ENCODE measurements around the gene ERMN.
"Not testable (repeated sequence)": the region's sequence is repeated elsewhere in the genome, so short reads cannot be mapped to it uniquely, and the experiment has no call there.

Gene ERMN, protein sequence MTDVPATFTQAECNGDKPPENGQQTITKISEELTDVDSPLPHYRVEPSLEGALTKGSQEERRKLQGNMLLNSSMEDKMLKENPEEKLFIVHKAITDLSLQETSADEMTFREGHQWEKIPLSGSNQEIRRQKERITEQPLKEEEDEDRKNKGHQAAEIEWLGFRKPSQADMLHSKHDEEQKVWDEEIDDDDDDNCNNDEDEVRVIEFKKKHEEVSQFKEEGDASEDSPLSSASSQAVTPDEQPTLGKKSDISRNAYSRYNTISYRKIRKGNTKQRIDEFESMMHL

DNA sequence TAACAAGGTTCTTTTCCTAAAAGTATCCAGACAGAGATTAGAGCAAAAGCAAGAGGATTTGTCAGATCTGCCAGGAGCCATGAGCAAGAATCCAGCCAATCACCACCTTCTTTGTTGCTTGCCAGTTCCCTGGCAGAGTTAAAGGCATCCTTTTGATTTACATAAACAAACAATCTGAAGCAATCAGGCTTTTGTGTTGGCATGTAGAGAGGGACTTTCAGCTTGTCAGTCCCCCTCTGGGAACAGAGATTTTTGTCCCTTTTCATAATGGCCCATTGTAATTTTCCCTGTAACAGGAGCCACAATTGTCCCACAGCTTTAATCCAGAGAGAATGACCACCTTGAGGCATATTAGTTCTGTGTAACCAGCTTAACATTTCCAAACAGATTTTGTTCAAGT, at the start of gene ERMN:
ERMN (minus strand) TSS at position 39 of the 400 bp plus-strand sequence. CDS start 182 bp downstream, outside the sequence.
- no peak for DNase-seq

DNA sequence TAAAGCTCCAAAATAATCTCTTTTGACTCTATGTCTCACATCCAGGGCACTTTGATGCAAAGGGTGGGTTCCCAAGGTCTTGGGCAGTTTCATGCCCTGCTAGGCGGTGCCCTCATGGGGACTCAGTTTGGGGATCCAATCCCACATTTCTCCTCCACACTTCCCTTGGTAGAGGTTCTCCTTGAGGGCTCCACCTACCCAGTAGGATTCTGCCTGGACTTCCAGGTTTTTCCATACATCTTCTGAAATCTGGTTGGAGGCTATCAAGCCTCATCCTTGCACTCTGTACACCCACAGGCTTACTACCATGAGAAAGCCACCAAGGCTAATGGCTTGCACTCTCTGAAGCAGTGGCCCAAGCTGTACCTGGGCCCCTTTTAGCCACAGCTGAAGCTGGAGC, 49.8 kb upstream of the ERMN start:
- no peak for DNase-seq

DNA sequence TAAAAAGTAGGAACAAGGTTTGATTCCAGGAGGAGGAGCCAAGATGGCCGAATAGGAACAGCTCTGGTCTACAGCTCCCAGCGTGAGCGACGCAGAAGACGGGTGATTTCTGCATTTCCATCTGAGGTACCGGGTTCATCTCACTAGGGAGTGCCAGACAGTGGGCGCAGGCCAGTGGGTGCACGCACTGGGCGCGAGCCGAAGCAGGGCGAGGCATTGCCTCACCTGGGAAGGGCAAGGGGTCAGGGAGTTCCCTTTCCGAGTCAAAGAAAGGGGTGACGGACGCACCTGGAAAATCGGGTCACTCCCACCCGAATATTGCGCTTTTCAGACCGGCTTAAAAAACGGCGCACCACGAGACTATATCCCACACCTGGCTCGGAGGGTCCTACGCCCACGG, 42.9 kb upstream of the ERMN start:
- not testable (repeated sequence) for DNase-seq

DNA sequence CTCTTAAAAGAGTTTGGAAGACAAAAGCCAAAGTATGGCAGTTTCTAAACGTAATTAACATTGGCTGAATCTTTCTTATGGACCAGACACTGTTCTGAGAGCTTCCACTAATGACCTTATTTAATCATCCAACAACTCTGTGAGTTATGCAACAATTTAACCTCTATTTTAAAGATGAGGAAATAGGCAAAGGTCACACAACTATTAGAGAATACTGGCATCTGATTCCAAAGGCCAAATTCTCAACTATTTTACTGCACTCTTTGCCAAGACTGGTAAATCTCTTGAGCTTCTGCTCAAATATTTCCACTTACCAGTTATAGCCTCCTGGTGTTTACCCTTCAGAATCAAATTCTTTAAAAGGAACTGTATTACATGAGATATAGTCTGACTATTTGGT, 42.1 kb upstream of the ERMN start:
- no peak for DNase-seq

DNA sequence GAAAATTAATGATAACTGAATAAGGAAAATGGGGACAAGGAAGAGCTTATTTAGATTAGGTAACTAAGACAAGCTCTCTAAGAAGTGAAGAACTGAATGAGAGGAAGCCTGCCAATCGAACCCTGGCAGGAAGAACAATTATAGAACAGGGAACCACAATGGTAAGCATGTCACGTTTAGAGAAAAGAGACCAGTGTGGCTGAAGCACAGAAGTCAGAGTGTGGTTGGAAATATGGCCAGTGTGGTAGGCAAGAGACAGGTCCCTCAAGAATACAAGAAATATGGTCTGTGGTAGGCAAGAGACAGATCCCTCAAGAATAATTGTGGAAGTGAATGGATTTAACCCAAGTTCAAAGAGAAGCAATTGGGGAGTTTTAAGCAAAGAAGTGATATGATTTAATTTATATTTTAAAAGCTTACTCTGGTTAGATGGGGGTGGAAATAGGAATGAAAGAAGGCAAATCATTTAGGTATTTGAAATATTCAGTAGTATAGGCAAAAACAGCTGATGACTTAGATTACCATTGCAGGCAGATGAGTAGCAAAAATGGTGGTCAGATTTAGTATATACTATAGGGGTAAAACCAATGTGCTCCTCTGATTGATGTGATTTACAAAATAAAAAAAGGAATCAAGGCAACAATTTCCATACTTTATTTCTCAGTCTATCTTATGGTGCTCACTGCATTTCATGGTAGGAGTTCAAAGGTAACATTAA, 38.8 kb upstream of the ERMN start:
- no peak for DNase-seq

DNA sequence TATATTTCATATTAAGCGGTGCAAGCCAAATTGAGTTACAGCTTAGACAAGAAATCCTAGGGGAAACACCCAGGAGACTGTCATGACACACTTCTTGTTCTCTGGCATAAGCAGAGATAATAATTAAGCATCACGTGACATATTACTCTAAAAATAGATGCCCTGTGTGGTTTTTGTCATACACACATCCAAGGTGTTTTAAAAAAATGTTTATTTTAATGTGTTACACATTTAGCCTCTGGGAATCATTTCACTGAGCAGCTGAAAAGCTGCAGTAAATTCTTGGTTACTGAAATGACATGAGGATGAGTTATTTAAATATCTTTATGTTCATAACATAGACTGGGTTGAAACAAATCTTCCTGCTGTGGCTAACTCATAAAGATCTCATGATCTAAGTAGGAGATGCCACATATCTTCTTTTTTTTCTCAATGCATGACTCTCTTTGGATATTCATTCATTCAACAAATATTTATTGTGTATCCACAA, 38.0 kb upstream of the ERMN start:
- DNase-seq = peak; percentile 8

DNA sequence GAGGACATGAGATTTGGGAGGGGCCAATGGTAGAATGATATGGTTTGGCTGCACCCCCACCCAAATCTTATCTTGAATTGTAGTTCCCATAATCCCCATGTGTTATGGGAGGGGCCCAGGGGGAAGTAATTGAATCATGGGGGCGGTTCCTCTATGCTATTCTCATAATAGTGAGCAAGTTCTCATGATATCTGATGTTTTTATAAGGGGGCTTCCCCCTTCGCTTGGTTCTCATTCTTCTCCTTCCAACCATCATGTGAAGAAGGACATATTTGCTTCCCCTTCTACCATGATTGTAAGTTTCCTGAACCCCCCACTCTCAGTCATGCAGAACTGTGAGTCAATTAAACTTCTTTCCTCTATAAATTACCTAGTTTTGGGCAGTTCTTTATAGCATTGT, 37.0 kb upstream of the ERMN start:
- DNase-seq = no peak

DNA sequence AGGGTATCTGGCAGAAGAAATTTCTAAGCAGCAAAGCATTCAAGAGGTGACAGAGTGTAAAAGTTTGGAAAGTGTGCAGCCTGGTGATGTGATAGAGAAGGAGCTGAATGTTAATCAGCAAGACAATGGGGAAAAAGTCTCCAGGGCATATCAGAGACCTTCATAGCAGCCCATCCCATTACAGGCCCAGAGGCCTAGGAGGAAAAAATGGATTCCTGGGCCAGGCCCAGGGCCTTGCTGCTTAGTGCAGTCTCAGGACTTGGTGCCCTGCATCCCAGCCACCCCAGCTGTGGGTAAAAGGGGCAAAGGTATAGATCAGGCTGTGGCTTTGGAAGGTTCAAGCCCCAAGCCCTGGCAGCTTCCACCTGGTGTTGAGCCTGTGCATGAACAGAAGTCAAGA, 35.9 kb upstream of the ERMN start:
- DNase-seq = no peak

DNA sequence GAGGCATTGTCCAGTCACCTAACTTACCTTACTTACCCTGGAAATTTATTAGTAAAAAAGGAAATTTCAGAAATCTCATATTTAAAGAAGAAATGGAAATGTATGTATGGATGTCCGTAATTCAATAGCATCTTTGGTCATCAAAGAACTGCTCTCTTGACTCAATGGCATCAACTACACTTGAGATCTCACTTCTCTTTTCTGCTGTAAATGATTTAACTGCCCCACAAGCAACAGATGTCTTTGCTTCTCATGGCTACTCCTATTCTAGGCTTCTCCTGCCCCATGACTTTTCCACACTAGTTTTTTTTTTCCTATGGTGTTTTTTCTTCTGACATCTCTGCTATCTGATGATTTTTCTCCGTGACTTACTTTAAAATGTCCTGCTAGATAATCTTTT, 34.0 kb upstream of the ERMN start:
- no peak for DNase-seq

DNA sequence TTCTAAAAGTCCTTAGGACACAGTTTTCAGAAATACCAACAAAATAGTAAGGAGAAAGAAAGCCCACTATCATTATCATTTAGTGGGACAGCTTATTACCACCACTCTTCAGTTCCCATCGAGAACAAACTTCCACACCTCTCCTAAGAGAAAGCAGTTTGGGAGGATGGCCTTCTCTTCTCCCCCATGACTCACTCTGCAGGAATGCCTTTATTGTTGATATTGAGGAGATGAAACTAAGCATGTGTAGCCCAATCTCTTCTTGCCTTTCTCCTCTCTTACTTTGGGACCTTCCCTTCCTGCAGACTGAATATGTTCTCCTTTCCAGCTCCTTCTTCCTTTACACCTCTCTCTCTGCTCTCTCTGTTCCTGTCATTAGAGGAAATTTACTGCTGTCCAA, 30.0 kb upstream of the ERMN start:
- DNase-seq = no peak

DNA sequence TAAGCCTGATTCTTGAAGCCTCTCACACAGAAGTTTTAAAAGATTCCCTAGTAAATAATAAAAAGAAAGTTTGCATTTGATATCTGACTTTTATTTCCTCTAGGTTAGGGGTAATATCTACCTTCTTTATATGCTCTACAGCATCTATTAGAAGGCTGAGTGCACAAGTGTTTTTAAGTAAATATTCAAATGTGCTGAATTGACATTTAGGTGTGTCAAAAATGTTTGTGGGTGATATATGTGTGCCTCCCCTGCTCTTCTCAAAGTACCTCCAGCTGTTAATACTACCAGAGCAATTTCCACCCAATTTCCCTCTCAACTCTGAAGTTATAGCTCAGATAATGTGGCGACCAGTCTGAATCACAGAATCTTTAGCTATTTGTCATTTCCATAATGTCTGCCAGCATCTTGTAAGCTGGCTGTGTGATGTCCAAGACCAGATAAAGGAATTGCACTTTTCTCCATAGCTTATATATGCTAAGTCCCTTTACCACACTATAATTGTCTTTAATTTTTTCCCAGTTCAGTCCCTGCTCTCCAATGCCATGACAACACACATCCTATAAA, 24.4 kb upstream of the ERMN start:
- DNase-seq = no peak

DNA sequence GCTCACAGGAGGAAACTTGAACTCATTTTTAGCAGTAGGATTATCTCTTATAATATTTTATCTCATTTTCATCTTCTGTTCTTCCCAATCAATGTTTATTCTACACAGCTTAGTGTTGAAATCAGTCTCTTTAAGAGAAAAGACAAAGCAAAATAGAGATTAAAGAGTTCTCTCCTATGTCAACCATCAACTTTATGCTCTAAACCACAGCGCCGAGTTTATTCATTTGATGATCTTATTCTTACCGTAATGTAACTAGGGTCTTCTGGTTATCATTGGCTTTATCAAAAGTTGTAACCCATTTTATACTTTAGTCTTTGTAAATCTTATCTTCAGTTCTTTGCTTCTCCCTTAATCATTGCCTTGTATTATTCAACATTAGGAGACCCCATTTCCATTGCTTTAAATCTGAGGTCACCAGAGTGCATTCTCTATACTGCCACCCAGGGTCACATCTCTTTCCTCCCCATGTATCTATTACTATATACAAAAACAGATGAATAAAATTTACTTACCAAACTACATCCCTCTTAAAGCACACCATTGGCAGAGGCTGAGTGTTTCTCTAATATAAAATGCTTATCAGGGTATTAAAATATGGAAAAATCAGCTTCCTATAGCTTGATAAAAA, 22.8 kb upstream of the ERMN start:
- no peak for DNase-seq

DNA sequence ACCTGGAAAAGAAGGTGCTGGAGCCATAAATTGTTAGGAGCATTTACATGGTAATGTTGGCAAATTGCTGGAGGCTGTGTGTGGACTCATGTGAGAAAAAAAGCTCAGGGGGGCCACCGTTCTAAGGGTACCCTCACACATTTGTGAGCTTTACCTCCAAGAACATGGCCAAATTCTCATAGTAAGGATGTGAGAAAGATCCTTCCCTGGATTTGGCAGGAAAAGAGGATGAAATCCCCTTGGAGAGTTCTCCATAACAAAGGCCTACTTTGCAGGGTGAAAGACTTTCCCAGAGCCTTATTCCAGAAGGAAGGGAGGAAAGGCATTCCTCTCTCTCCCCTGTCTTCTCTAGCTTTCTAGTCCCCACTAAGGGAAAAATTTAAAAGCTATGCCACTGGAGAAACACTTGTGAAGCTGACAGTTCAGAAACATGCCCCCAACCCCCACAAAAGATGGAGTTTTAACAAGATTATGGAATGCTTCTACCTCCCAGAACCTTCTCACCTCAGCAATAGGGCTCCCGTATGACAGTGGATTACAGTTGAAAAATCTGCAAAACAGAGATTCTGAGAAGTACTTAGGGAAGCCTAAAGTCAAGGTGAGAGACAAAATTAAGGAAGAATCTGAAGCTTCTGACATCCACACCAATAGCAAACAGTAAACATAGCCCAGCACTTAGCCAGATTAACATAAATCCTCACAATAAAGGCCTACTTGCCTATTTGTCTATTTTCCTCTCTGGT, 20.2 kb upstream of the ERMN start:
- DNase-seq = no peak

DNA sequence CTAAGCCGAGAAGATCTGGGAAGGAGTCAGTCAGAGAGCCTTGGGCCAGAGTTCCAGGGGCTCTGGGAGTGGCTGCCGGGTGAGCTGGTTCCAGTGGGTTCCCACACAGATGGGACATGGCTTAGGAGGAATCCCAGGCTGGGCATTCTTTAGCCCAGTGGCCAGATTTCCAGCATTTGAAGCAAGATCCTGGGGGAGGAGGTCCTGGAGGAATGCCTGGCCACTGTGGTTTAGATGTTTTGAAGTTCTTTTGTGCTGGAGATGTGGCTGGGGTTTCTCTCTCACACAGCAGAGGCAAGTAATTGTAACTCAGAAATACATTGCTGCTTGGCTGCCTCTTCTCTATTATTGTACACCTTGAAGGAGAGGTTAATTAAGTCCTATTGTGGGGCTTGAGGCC, 15.8 kb upstream of the ERMN start:
- not testable (repeated sequence) for DNase-seq

DNA sequence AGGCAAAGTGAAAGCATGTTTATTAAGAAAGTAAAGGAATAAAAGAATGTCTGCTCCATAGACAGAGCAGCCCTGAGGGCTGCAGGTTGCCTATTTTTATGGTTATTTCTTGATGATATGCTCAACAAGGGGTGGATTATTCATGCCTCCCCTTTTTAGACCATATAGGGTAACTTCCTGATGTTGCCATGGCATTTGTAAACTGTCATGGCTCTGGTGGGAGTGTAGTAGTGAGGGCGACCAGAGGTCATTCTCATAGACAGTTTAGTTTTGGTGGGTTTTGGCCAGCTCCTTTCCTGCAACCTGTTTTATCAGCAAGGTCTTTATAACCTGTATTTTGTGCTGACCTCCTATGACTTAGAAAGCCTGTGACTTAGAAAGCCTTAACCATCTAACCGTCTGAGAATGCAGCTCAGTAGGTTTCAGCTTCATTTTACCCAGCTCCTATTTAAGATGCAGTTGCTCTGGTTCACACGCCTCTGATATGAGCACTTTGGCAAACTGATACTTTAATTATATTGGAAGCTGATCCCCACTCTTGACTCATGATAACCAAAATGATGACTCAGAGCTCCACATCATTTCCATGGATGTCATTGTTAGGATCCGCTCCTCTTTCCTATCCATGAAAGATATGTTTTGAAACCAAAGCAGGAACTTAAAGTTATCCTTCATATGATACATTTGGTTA, 14.5 kb upstream of the ERMN start:
- no peak for DNase-seq

DNA sequence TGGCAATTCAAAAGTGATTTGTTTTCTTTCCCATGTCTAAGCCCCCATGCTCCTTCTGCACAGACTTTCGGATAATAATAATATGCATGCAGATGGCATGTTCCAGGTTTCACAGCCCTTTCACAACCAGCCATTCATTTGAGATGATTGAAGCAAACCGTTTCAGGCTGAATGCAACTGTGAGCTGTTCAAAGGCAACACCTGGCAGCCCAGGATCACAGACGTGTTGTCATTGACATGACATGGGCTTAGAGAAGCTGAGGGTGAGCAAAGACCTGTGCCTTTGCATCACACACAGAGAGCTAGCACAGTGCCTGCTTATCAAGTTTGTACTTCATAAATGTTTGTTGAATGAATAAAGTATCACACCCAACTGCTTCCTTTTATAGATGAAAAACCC, 12.4 kb upstream of the ERMN start:
- DNase-seq = no peak

DNA sequence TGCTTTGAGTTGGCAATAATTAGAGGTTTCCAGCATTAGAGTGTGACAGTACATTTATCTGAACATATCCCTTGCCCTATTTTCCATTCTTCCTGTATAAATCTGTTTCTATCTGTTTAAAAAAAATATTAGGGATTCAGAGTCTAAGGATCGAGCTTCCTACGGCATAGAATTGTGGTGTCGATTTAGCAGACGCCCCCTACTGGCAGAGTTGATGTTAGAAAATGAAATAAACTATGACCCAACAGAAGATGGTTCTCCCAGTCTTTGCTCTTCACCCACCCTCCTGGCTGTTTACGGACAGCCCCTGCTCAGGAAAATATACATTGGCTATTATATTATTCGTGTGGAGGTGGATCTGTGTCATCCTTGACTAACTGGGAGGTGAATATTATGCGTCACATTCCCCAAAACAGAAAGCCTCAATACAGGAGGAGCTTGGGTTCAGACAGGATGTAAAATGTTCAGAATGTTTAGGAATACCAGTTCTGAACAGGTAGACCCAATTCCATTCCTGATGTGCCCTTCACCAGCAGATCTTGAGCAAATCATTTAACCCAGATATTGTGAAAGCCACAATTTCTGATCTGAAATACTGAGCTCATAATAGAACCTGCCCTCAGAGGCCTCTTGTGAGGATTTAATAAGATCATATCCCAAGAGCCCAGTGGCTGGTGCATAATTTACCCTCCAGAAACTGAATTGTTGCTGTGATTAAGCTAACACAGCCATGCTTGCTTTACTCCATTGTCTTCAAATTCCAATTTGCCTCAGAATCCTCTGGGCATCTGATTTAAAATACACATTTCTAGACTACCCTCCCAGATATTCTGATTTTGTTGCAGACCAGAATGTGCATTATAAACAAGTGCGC, 10.8 kb upstream of the ERMN start:
- peak; percentile 73 for DNase-seq

DNA sequence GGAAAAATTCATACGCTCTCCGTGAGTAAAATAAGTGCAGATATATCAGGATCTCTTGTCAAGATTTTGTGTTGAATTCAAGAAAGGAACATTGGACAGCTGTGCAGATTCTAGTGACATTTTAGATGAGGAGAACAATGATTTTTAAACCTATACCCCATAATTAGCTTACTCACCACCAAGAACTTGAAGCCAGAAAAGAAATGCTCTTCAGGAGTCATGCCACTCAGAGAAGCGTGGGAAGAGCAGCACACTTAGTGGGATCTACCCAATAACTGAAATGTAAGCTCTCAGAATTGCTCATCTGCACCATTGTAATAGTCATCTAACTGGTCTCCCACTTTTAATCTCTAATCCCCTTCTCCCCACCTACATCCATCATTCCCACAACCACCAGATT, 9.2 kb upstream of the ERMN start:
- DNase-seq = no peak

DNA sequence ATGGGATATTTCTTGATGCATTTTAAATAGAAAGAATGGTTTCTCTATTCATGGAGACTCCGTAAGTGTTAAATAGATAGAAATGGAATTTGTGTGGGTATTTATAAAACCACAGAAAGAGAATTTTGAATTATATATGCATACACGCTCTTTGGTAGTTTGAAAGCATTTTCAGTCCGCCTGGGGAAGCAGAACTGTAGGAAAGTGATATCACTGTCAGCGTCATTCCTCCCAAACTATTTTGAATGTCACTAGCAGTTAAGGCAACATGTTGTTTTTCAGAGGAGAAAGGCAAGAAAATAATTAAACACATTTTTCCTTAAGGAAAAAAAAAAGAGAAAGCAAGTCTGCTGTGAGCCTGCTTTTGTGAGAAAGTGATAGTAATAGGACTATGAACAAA, 8.7 kb upstream of the ERMN start:
- DNase-seq = no peak

DNA sequence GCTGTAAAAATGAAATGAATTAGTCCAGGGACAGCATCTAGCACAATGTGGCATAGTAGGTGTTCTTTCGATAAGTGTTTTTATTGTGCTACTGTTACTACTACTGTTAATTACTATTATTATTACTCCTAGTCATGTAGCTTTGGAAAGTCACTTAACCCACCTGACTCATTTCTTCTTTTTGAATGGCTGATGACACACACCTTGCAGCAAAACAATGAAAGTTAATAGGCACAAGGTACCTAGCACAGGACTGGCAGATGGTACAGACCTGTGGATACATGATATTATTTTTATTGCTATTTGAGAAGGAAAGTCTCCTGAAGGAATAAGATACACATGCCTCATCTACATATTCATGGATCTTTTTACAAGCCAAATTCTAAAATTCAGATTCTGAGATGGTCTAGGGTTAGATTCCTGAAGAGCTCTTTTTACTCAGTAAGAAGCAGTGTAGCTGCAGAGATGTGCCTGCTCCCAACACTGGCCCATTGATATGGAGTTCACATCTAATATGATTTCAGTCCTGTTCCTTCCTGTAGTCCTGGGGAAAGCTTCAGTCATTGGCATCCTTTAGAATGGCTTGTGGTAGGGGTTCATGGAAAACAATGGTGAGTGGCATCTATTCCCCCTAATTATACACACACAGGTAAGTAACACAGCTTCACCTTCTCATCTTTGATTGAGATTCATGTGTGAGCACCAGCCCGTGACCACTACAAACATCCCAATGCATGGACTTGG, 7.9 kb upstream of the ERMN start:
- DNase-seq = no peak

DNA sequence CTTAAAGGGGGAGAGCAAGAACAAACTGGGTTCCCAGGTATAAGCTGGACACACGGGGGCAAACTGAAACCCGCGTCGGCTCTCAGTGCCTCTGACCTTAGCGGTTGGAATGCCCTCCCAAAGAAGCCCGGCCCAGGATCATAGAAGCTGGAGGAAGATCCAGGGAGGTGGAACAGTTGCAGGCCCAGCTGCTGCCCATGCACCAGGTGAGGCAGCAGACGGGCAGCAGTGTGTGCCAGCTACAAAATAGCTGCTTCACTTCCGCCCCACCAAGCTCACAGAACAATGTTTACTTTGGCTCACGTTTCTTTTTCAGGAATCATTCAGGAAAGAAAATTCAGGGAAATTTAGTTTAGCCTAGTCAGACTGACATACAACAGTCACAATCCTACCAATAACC, 3.9 kb upstream of the ERMN start:
- DNase-seq = no peak

Data from CD4-positive, alpha-beta T cell treated with Interleukin-17A for 1 hour (primary cell).